Measurements from ENCODE around the gene ABCC5.
"Not testable (repeated sequence)": the region's sequence is repeated elsewhere in the genome, so short reads cannot be mapped to it uniquely, and the experiment has no call there.

Gene ABCC5

GRCh38 chr3:183892610-183893214, 125.0 kb downstream of the ABCC5 start:
- DNase-seq (ENCODE audit: low spot score) = no peak

DNA sequence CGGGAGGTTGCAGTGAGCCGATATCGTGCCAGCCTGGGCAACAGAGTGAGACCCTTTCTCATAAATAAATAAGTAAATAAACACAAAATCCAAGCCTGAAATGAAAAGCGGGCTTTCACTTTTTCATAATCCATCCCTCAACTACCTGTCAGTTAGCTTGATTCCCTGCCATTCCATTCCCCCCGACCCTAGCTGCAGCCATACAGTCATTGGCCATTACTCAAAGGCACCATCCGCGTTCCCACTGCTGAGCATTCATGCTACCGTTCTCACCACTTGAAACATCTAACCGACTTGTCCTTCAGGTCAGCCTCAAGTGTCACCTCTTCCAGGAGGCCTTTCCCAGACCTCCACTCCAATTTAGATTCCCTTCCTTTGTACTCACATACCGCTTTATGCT, 131.9 kb downstream of the ABCC5 start:
- no peak for DNase-seq (ENCODE audit: low spot score)

DNA sequence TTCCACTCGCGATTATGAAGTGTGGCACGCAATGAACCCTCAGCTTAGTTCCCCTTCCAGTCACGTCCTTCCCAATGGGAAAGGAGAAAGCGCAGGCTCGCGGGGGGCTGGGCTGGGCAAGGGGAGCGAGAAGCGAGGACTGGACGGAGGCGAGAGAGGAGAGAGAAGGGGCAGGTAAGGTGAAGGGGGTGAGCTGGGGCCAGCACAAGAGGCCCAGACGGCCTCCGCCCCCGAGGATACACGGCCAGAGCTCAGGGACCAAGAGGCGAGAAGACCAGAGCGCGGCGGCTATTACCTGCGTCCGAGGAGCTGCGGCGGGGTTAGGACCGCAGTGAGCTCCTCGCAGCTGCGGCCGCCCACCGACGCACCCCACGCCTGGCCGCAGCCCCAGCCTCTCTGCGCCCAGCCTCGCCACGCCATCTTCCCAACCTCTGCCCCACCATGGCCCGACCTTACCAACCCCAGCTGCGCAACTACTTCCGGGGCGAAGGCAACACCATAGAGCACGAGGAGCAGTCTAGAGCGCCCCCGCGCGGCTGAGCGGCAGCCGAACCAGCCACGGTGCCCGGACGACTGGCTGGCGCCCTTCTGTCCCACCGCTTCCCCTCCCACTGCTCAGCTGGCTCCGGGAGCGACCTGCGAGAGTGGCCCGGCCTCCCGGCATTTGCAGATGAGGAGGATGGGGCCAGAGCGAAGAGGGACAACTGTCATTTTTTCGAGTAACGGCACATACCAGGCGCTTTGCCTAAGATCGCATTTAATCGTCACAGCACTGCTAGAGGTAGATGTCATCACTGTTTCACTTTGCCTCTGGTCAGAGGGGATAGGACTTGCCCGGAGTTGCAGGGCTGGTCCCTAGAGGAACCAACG, 133.0 kb downstream of the ABCC5 start, which contains the start of gene PARL:
TSS of gene PARL (minus strand) at position 454 of the 870 bp plus-strand sequence. CDS start at position 420, 34 bp downstream.
- DNase-seq (ENCODE audit: low spot score) = peak; percentile 80

- no peak for DNase-seq (ENCODE audit: low spot score)
Observed at GRCh38 chr3:183884097-183884426, 133.6 kb downstream of the ABCC5 start.

DNA sequence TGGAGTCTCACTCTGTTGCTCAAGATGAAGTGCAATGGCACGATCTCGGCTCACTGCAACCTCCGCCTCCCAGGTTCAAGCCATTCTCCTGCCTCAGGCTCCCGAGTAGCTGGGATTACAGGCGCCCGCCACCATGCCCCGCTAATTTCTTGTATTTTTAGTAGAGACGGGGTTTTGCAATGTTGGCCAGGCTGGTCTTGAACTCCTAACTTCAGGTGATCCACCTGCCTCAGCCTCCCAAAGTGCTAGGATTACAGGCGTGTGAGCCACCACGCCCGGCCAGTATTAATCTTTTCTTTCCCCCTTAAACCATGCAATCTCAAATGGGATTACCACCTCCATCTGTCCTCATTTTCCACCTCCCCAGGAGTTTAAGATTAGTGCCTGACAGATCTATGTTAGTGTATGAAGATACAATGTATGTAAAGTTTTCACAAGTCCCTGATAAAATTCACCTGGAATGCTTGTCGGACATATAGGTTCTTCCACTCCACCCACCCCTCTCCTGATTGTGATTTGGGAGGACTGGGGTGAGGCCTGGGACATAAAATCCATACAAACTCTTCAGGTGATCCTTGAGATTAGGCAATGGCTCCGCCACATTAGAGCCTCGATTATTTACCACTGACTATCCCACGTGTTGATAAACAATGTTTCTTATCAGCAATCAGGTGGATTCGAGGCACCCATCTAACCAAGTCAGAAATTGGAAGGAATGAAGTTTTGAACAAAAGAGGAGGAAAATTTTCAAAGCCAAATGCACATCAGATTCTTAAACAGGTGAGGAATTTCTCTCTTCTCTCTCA, 134.2 kb downstream of the ABCC5 start:
- no peak for DNase-seq (ENCODE audit: low spot score)

GRCh38 chr3:183880121-183880520, 137.6 kb downstream of the ABCC5 start:
- DNase-seq (ENCODE audit: low spot score) = no peak

DNA sequence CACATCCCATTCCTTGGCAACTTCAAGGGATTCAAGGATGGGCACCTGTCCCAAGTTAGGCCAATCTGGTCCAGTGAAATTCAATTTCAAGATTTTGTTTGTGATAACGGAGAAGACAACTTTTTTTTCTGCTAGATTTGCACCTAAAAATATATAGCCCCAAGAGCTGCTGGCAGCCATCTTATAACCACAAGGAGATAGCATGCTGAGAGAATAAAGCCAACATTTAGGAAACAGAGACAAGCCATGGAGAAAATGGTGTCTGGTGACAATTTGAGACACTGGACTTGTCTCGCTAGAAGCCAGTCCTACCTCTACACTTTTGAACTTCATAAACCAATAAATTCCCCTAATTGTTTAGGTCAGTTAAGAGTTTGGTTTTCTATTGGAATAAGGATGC, 138.4 kb downstream of the ABCC5 start:
- DNase-seq (ENCODE audit: low spot score) = no peak

GRCh38 chr3:183878071-183878470, 139.6 kb downstream of the ABCC5 start:
- no peak for DNase-seq (ENCODE audit: low spot score)

- DNase-seq (ENCODE audit: low spot score) = not testable (repeated sequence)
Observed at GRCh38 chr3:183877227-183877626, 140.5 kb downstream of the ABCC5 start.

DNA sequence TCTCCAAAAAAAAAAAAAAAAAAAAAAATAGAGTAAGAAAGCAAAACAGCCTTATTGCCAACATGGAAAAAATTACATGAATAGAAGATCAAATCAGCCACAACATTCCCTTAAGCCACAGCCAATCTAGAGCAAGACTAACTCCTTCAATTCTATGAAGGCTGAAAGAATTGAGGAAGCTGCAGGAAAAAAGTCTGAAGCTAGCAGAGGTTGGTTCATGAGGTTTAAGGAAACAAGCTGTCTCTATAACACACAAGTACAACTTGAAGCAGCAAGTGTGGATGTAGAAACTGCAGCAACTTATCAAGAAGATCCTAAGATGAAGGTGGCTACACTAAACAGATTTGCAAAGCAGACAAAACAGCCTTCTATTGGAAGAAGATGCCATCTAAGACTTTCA, 142.3 kb downstream of the ABCC5 start:
- DNase-seq (ENCODE audit: low spot score) = no peak

DNA sequence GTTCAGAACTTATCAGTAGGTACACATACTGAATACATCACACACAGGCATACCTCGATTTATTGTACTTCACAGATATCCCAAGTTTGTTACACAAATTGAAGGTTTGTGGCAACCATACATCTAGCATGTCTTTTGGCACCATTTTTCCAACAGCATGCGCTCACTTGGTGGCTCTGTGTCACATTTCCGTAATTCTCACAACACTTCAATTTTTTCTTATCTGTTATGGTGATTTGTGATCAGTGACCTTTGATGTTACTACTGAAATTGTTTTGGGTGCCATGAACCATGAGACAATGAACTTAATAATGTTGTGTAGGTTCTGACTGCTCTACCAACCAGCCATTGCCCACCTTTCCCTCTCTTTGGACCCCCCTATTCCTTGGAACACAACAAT, 143.8 kb downstream of the ABCC5 start:
- DNase-seq (ENCODE audit: low spot score) = no peak

DNA sequence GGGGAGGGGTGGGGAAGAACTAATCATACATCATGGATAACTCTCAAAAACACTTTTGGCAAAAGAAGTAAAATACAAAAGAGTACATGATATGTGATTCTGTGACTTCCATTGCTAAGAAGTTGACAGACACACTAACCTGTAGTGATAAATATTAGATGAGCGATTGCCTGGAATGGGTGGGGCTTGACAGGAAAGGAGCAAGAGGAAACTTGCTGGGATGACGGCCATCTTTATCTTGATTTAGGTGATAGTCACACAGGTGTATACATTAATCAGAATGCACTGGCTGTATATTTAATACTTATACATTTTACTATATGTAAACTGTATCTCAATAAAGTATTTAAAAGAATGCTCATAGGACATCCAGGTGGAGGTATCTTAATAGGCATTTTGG, 146.1 kb downstream of the ABCC5 start:
- DNase-seq (ENCODE audit: low spot score) = no peak

GRCh38 chr3:183870563-183870962, 147.1 kb downstream of the ABCC5 start:
- no peak for DNase-seq (ENCODE audit: low spot score)
